Calu3 (cell line): Measurements from ENCODE around the gene EIF2B5. TPM values are rescaled to one million over a fixed set of nuclear protein-coding genes. Genes with fewer than 3 reads are reported as not detected.

ENCODE experiments used
- BruUV-seq: library from RNA; stranded (reverse); fragments of 400-500 nt; replicated peaks from 2 replicates; lab custom pipeline; 2021; lab: Mats Ljungman, UMichigan
- CTCF ChIA-PET: fragments of 300-600 bp; sonication (Branson Sonifier 250); formaldehyde crosslinking; loops from one replicate; lab custom pipeline; 2022; ENCODE audit warnings: antibody characterized with exemption; lab: Charles Lee
- DNase-seq: peaks from one replicate; pipeline ENCODE4 v3.0.0; 2022
- H3K27ac Mint-ChIP-seq: one replicate; pipeline ENCODE4 v1.8.0; 2022; ENCODE audit warnings: mixed read lengths; ENCODE audit not compliant: unreplicated experiment
- H3K27me3 Mint-ChIP-seq: one replicate; pipeline ENCODE4 v1.8.0; 2022; ENCODE audit warnings: mixed read lengths; ENCODE audit not compliant: unreplicated experiment
- H3K36me3 Mint-ChIP-seq: one replicate; pipeline ENCODE4 v1.8.0; 2022; ENCODE audit warnings: mild to moderate bottlenecking, moderate library complexity, mixed read lengths; ENCODE audit not compliant: insufficient read depth, unreplicated experiment
- H3K4me1 Mint-ChIP-seq: one replicate; pipeline ENCODE4 v1.8.0; 2022; ENCODE audit warnings: mild to moderate bottlenecking, low read depth, mixed read lengths; ENCODE audit not compliant: unreplicated experiment
- H3K4me3 Mint-ChIP-seq: one replicate; pipeline ENCODE4 v1.8.0; 2022; ENCODE audit warnings: mild to moderate bottlenecking, low read depth, moderate library complexity, mixed read lengths; ENCODE audit not compliant: unreplicated experiment
- H3K9me3 Mint-ChIP-seq: one replicate; pipeline ENCODE4 v1.8.0; 2022; ENCODE audit warnings: low read depth, mixed read lengths; ENCODE audit not compliant: unreplicated experiment
- intact Hi-C: fragments of 100-400 bp; cut with micrococcal nuclease; formaldehyde crosslinking; loops from one replicate; pipeline ENCODE4 v1.10.0; 2022; ENCODE audit not compliant: unreplicated experiment
- total RNA-seq: library from RNA; stranded (reverse); gene quantifications from 2 replicates; pipeline ENCODE4 v1.2.3, GENCODE V29; 2022
- TF ChIP-seq, protein P1 (sequence below): fragments of 200-600 bp; IDR thresholded peaks from one replicate; pipeline ENCODE4 v1.8.0; 2022; ENCODE audit warnings: antibody characterized with exemption; ENCODE audit not compliant: unreplicated experiment

The EIF2B5 gene
- total RNA-seq, 1 experiment from 2014 or later: 79.6 TPM

DNA sequence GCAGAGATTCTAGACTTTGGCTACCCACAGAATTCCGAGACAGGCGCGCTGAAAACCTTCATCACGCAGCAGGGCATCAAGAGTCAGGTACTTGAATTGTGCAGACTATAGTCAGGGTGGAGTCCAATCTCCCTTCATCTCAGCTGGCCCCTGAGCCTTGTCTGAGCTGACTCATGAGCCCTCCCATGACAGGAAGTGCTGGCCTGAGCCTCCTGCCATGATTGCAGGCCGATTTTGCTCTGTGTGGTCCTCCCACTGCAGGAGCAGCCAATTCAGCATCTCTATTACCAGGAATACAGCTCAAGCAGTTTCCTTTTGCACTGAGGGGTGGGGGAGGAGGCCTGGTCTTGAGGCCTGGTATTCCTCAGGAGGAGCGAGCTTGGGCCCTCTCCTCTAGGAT is 45.0 kb downstream of the EIF2B5 start:
- CTCF ChIA-PET: interaction anchor here (0.7 kb wide), 1 partner anchor 11 kb away, joined by 3 read pairs; no protein-coding TSS in a partner anchor
- Mint-ChIP-seq H3K36me3 (peaks cover 64% of the 10 kb centered on the region), H3K27ac (no peak overlapping the region), H3K27me3 (no peaks in the 10 kb centered on the region), H3K4me1 (peaks cover 12% of the 10 kb centered on the region), H3K9me3 (no peaks in the 10 kb centered on the region), H3K4me3 (no peak overlapping the region)
- TF ChIP-seq, protein P1, sequence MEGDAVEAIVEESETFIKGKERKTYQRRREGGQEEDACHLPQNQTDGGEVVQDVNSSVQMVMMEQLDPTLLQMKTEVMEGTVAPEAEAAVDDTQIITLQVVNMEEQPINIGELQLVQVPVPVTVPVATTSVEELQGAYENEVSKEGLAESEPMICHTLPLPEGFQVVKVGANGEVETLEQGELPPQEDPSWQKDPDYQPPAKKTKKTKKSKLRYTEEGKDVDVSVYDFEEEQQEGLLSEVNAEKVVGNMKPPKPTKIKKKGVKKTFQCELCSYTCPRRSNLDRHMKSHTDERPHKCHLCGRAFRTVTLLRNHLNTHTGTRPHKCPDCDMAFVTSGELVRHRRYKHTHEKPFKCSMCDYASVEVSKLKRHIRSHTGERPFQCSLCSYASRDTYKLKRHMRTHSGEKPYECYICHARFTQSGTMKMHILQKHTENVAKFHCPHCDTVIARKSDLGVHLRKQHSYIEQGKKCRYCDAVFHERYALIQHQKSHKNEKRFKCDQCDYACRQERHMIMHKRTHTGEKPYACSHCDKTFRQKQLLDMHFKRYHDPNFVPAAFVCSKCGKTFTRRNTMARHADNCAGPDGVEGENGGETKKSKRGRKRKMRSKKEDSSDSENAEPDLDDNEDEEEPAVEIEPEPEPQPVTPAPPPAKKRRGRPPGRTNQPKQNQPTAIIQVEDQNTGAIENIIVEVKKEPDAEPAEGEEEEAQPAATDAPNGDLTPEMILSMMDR: no peak
- no TSS peak for BruUV-seq
- intact Hi-C loops: no loop called here
- DNase-seq: no peak

DNA sequence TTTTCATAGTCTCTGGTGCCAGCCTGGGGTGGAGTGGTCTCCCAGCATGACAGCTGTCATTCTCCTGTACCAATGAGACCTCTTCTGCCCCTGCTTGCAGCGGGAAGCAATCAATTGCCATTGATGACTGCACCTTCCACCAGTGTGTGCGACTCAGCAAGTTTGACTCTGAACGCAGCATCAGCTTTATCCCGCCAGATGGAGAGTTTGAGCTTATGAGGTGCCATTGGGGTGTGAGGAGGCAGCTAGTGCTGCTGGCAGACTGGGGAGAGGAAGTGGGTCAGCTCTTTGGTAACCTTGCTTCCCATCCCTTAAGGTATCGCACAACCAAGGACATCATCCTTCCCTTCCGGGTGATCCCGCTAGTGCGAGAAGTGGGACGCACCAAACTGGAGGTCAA is 46.4 kb downstream of the EIF2B5 start:
- Mint-ChIP-seq H3K9me3 (no peaks in the 10 kb centered on the region), H3K4me1 (peaks cover 19% of the 10 kb centered on the region), H3K36me3 (peaks cover 64% of the 10 kb centered on the region), H3K27me3 (no peaks in the 10 kb centered on the region), H3K4me3 (no peak overlapping the region), H3K27ac (no peak overlapping the region)
- CTCF ChIA-PET: interaction anchor here (0.6 to 1.0 kb wide), 2 partner anchors 10 to 27 kb away, joined by 3 to 5 read pairs; no protein-coding TSS in a partner anchor
- intact Hi-C loops: no loop called here
- TF ChIP-seq, protein P1: no peak
- no peak for DNase-seq
- no TSS peak for BruUV-seq

DNA sequence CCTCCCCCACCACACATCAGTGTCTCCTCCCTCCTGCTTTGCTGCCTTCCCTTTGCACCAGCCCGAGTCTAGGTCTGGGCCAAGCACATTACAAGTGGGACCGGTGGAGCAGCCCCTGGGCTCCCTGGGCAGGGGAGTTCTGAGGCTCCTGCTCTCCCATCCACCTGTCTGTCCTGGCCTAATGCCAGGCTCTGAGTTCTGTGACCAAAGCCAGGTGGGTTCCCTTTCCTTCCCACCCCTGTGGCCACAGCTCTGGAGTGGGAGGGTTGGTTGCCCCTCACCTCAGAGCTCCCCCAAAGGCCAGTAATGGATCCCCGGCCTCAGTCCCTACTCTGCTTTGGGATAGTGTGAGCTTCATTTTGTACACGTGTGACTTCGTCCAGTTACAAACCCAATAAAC is 48.5 kb downstream of the EIF2B5 start:
- CTCF ChIA-PET: interaction anchor here (0.9 kb wide), 1 partner anchor 14 kb away, joined by 7 read pairs; no protein-coding TSS in a partner anchor
- BruUV-seq: TSS peak; percentile 4
- Mint-ChIP-seq H3K36me3 (peaks cover 80% of the 10 kb centered on the region), H3K27ac (no peak overlapping the region), H3K9me3 (no peaks in the 10 kb centered on the region), H3K27me3 (no peaks in the 10 kb centered on the region), H3K4me1 (peaks cover 27% of the 10 kb centered on the region), H3K4me3 (no peak overlapping the region)
- intact Hi-C loops: no loop called here
- TF ChIP-seq, protein P1: no peak
- no peak for DNase-seq

DNA sequence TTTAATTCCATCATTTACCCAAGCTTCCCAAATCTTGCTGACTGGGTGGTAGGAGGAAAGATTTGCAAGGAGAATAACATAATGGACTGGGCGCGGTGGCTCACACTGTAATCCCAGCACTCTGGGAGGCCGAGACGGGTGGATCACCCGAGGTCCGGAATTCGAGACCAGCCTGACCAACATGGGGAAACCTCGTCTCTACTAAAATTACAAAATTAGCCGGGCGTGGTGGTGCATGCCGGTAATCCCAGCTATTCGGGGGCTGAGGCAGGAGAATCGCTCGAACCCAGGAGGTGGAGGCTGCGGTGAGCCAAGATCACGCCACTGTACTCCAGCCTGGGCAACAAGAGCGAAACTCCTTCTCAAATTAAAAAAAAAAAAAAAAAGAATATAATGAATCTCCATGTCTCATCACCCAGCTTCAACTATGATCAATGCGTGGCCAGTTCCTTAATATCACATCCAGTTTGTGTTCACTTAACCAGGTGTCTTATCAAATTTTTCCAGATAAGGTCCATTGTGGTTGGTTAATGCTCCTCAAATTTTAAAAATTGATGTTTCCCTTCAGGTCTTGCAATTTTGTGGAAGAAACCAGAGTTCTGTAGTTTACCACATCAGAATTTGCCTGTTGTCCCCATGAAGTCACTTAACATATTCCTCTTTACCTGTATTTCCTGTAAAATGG is 49.5 kb downstream of the EIF2B5 start:
- CTCF ChIA-PET: interaction anchor here (0.7 kb wide), 2 partner anchors 19 to 587 kb away, joined by 3 to 4 read pairs; no protein-coding TSS in a partner anchor
- no peak for DNase-seq
- Mint-ChIP-seq H3K9me3 (no peaks in the 10 kb centered on the region), H3K36me3 (peaks cover 73% of the 10 kb centered on the region), H3K4me3 (peak overlapping the region; percentile 100), H3K27ac (peak overlapping the region; percentile 96), H3K4me1 (peaks cover 27% of the 10 kb centered on the region), H3K27me3 (no peaks in the 10 kb centered on the region)
- no TSS peak for BruUV-seq
- intact Hi-C loops: no loop called here
- TF ChIP-seq, protein P1: no peak
